C4-2B (cell line): ENCODE results near the gene MOB3A.

Experiments used
- ZFX ChIP-seq: fragments of 450-650 bp; IDR thresholded peaks from 2 replicates; pipeline ENCODE4 v1.6.1; 2017
- TF ChIP-seq, protein P1 (sequence below): fragments of 450-650 bp; conservative IDR thresholded peaks from 2 replicates; pipeline ENCODE4 v1.5.1; 2017; ENCODE audit warnings: mild to moderate bottlenecking

GRCh38 chr19:2129892-2130770 is 34.0 kb upstream of the MOB3A start:
- TF ChIP-seq, protein P1, sequence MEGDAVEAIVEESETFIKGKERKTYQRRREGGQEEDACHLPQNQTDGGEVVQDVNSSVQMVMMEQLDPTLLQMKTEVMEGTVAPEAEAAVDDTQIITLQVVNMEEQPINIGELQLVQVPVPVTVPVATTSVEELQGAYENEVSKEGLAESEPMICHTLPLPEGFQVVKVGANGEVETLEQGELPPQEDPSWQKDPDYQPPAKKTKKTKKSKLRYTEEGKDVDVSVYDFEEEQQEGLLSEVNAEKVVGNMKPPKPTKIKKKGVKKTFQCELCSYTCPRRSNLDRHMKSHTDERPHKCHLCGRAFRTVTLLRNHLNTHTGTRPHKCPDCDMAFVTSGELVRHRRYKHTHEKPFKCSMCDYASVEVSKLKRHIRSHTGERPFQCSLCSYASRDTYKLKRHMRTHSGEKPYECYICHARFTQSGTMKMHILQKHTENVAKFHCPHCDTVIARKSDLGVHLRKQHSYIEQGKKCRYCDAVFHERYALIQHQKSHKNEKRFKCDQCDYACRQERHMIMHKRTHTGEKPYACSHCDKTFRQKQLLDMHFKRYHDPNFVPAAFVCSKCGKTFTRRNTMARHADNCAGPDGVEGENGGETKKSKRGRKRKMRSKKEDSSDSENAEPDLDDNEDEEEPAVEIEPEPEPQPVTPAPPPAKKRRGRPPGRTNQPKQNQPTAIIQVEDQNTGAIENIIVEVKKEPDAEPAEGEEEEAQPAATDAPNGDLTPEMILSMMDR, result no peak
- no peak for TF ChIP-seq ZFX
